ENCODE results near the gene ROR1. TPM values are rescaled to one million over a fixed set of nuclear protein-coding genes. Genes with fewer than 3 reads are reported as not detected.

ROR1 gene
- total and polyA plus RNA-seq, 2 of the 4 experiments (the other 2 are of a cell fraction) = 4.4 to 10.0 TPM

DNA sequence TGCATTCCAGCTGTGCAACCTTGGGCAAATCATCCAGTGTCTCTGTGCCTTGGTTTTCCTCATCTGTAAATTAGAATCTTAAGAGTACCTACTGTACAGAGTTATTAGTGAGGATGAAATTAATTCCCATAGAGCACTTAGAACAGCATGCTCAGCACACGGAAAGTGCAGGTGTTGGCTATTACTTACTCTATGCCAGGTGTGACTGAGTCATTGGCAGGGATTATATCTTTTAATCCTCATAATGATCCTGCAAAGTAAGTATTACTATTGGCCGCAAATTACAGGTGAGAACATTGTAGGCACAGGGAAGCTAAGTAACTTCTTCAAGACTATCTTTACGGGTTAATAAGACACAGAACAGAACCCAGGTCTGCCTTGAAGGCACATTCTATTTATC lies 423.3 kb downstream of the ROR1 start:
- no CpG with 5 or more reads among the region's 3 CpGs for WGBS, 2 experiments (ENCODE audit: extremely low coverage in 2 of 2, insufficient read length in 1 of 2)
- Histone ChIP-seq H2BK120ac (ENCODE audit: low read depth, low read length) (no peak overlapping the region), H2AK9ac (replicated peaks; ENCODE audit: low read depth, low read length, poor library complexity) (no peak overlapping the region), H2AFZ (replicated peaks; ENCODE audit: low read length, poor library complexity) (no peak overlapping the region), H2BK20ac (ENCODE audit: low read depth, low read length) (no peak overlapping the region), H3K9me3 (ENCODE audit: control insufficient read depth, insufficient read depth, low read length) (no peaks in the 10 kb centered on the region), H4K8ac (ENCODE audit: low read depth in 2 of 2, low read length in 2 of 2) (no peak overlapping the region), H3K14ac (replicated peaks; ENCODE audit: low read depth, low read length) (no peak overlapping the region), H3K23ac (ENCODE audit: low read depth, low read length) (no peak overlapping the region), H3K56ac (ENCODE audit: extremely low read depth, insufficient read depth, low read length) (no peak overlapping the region), H3K27ac (ENCODE audit: insufficient read depth, low read length) (no peak overlapping the region), H4K5ac (ENCODE audit: low read depth, low read length) (no peak overlapping the region), H3K4ac (ENCODE audit: low read depth, low read length) (no peak overlapping the region), H3K27me3 (ENCODE audit: control insufficient read depth, insufficient read depth, low read length) (no peaks in the 10 kb centered on the region), H2BK5ac (ENCODE audit: low read depth, low read length, poor library complexity, severe bottlenecking) (no peak overlapping the region), H3K79me1 (ENCODE audit: low read depth in 1 of 2, low read length in 2 of 2) (no peaks in the 10 kb centered on the region), H3K36me3 (ENCODE audit: control insufficient read depth, insufficient read depth, low read length) (no peaks in the 10 kb centered on the region), H3K9ac (ENCODE audit: low read depth, low read length) (no peak overlapping the region), H3K9me1 (ENCODE audit: insufficient read depth, low read length) (no peaks in the 10 kb centered on the region), H3K4me1 (ENCODE audit: control insufficient read depth, insufficient read depth, low read length) (no peaks in the 10 kb centered on the region), H4K20me1 (ENCODE audit: insufficient read depth, low read length) (no peaks in the 10 kb centered on the region), H3K4me3 (ENCODE audit: insufficient read depth, low read depth, low read length) (no peak overlapping the region), H3K4me2 (ENCODE audit: low read depth, low read length) (no peak overlapping the region), H3K18ac (ENCODE audit: low read depth, low read length) (no peak overlapping the region), H4K91ac (ENCODE audit: insufficient read depth, low read depth, low read length) (no peak overlapping the region), H2BK15ac (ENCODE audit: low read depth, low read length) (no peak overlapping the region), H2AK5ac (ENCODE audit: low read depth, low read length) (no peak overlapping the region)
- ATAC-seq (ENCODE audit: low read depth) (no peak), DNase-seq (no peak)
- TF ChIP-seq BHLHE40 (IDR thresholded peaks at IDR 0.05; ENCODE audit: low read depth, low read length) (no peak), MXI1 (IDR thresholded peaks at IDR 0.05; ENCODE audit: borderline replicate concordance, low read depth, low read length) (no peak), NFE2L2 (IDR thresholded peaks at IDR 0.05; ENCODE audit: low read depth, low read length) (no peak), MAZ (IDR thresholded peaks at IDR 0.05; ENCODE audit: borderline replicate concordance, low read depth, low read length) (no peak), RAD21 (IDR thresholded peaks at IDR 0.05; ENCODE audit: low read length) (no peak), RCOR1 (IDR thresholded peaks at IDR 0.05; ENCODE audit: insufficient replicate concordance, low read length) (no peak), MAFK (IDR thresholded peaks at IDR 0.05; ENCODE audit: low read depth, low read length) (no peak)
- TF ChIP-seq, protein P1, sequence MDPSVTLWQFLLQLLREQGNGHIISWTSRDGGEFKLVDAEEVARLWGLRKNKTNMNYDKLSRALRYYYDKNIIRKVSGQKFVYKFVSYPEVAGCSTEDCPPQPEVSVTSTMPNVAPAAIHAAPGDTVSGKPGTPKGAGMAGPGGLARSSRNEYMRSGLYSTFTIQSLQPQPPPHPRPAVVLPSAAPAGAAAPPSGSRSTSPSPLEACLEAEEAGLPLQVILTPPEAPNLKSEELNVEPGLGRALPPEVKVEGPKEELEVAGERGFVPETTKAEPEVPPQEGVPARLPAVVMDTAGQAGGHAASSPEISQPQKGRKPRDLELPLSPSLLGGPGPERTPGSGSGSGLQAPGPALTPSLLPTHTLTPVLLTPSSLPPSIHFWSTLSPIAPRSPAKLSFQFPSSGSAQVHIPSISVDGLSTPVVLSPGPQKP (IDR thresholded peaks at IDR 0.05; ENCODE audit: borderline replicate concordance, low read depth, low read length) = no peak
- TF ChIP-seq, protein P2, sequence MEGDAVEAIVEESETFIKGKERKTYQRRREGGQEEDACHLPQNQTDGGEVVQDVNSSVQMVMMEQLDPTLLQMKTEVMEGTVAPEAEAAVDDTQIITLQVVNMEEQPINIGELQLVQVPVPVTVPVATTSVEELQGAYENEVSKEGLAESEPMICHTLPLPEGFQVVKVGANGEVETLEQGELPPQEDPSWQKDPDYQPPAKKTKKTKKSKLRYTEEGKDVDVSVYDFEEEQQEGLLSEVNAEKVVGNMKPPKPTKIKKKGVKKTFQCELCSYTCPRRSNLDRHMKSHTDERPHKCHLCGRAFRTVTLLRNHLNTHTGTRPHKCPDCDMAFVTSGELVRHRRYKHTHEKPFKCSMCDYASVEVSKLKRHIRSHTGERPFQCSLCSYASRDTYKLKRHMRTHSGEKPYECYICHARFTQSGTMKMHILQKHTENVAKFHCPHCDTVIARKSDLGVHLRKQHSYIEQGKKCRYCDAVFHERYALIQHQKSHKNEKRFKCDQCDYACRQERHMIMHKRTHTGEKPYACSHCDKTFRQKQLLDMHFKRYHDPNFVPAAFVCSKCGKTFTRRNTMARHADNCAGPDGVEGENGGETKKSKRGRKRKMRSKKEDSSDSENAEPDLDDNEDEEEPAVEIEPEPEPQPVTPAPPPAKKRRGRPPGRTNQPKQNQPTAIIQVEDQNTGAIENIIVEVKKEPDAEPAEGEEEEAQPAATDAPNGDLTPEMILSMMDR (conservative IDR thresholded peaks at IDR 0.05; ENCODE audit: low read depth, low read length) = no peak
- TF ChIP-seq, protein P3, sequence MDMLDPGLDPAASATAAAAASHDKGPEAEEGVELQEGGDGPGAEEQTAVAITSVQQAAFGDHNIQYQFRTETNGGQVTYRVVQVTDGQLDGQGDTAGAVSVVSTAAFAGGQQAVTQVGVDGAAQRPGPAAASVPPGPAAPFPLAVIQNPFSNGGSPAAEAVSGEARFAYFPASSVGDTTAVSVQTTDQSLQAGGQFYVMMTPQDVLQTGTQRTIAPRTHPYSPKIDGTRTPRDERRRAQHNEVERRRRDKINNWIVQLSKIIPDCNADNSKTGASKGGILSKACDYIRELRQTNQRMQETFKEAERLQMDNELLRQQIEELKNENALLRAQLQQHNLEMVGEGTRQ (IDR thresholded peaks at IDR 0.05; ENCODE audit: low read depth, low read length) = no peak
- in situ Hi-C loops (cut with MboI; ENCODE audit: low sequenced_read_pairs) (no loop called here), dilution Hi-C loops (cut with HindIII; ENCODE audit: low sequenced_read_pairs, unreplicated experiment) (no loop called here), intact Hi-C loops (cut with micrococcal nuclease) (no loop called here)
- BruUV-seq (replicated peaks) = no TSS peak
- POLR2A ChIA-PET (ENCODE audit: unreplicated experiment) = no interaction called here
- CTCF ChIA-PET = interaction anchor here (0.5 kb wide), 1 partner anchor 29 kb away, joined by 3 read pairs; no protein-coding TSS in a partner anchor
